GM19193 (cell line): ENCODE data around the gene FARP1.

Experiments used
- POLR2A ChIP-seq: IDR thresholded peaks from 4 replicates; pipeline ENCODE4 v1.6.1; 2011; ENCODE audit not compliant: insufficient read depth, insufficient read length; ENCODE audit errors: extremely low read depth

The FARP1 gene

DNA sequence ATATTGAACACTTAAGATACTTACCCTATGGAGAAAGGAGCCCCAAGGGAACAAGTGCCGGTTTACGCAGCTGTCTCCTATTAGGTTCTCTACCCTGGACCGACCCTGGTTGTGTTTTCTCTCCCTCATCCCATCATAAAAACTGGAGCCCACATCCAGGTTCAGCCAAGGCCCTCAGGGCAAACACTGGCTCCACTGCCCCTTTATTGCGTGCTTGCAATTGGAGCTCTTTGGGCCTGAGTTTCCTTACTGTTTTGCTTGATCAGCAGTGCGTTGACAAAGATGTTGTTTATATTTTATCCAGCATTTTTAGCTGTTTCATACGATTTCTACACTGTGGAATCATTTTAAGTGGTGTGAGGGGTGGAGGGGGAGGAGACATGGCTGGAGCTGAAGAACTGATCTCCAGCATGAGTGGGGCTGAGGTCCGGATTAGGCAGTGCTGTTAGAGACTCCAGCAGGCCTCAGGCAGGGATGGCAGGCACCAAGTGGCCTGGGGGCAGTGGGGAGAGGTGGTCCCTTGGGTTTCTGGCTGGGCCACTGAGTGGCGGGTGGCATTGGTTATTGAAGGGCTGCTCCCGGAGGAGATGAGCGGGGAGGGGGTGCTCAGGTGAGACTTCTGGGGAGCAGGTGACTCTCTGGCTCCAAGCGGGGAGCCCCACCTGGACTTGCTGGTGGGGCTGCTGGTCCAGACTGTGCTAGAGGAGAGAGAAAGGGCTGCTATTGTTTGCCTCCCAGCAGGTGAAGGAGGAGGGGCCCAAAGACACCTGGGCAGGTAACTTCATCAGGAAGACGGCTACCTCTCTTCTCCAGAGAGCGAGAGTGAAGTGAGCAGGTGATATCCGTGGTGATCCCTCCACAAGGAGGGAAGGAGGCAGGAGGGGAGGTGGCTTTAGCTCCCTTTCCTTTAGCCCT is 96.5 kb downstream of the FARP1 start:
- TF ChIP-seq POLR2A: no peak

DNA sequence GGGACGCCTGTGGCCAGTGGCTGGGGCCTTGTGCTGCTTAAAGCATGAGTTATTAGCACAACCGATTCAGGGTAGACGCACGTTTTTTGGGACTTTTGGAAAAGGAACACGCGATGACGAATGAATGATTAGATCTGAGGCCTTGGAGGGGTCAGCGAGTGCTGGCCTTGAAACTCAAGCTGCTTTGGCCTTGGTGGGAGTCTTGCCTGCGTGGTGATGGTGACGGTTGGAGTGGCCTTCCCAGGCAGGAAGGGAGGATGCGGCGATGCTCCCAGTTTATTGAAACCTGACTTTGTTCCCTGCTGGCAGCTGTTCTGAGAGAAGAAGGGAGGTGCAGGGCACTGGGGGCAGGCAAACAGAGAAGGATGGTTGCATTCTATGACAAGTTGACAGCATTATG is 97.2 kb downstream of the FARP1 start:
- no peak for TF ChIP-seq POLR2A

DNA sequence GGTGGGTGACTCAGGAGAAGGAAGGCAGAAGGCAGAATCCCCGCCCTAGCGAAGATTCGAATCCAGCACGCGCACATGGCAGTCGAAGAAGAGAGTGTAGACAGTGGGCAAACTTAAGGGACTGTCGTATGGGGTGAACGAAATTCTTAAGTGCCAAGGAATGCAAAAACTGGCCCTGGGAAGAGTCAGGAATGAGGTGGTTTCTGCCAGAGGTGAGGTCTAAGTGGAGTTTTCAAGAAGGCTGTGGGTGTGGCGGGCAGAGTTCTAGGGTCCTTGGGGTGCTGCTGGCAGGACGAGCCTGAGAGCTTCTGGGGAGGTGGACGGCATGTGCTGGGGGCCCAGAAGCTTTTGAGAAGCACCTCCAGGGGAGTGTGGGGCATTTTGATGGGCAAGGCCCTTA is 98.1 kb downstream of the FARP1 start:
- no peak for TF ChIP-seq POLR2A

DNA sequence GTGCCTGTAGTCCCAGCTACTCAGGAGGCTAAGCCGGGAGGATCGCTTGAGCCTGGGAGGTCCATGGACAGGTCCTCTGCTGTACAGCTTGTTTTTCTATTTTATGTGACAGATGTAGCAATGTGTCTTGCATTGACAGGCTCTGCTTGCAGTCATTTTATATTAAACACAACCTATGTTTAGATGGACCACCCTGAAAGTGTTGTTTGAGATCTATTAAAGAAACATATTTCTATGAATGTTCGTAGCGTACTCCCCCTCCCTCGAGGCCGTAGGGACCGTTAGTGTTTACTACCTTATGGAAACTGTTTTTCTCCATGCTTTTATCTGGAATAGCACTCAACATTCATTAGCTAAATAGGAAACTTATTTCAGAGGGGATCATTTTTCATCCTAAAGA is 99.1 kb downstream of the FARP1 start:
- TF ChIP-seq POLR2A: no peak

DNA sequence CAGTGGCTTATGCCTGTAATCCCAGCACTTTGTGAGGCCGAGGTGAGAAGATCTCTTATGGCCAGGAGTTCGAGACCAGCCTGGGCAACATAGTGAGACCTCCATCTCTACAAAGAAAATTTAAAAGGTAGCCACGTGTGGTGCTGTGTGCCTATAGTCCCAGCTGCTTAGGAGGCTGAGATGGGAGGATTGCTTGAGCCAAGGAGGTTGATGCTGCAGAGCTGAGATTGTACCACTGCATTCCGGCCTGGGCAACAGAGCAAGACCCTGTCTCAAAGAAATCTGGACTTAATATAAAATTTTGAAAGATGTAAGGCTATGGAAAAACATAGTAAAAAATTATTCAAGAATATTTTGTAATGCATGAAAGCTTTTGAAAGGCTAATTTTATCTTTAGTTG is 99.5 kb downstream of the FARP1 start:
- no peak for TF ChIP-seq POLR2A

DNA sequence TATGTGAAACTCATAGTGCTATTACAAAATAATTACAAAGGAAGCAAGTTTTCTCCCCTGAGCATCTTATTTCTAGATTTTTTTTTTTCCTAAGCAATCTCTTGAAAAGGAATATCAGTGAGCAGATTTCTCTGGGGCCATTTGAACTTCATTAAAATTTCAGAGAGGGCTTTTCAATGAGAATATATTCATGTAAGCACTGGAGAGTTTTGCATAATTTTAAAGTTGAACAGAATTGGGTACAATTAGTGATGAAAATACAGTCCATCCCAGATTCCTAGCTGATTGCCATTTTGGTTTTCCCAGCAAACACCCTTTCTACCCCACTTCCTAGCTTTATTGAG is 101.0 kb downstream of the FARP1 start:
- no peak for TF ChIP-seq POLR2A

DNA sequence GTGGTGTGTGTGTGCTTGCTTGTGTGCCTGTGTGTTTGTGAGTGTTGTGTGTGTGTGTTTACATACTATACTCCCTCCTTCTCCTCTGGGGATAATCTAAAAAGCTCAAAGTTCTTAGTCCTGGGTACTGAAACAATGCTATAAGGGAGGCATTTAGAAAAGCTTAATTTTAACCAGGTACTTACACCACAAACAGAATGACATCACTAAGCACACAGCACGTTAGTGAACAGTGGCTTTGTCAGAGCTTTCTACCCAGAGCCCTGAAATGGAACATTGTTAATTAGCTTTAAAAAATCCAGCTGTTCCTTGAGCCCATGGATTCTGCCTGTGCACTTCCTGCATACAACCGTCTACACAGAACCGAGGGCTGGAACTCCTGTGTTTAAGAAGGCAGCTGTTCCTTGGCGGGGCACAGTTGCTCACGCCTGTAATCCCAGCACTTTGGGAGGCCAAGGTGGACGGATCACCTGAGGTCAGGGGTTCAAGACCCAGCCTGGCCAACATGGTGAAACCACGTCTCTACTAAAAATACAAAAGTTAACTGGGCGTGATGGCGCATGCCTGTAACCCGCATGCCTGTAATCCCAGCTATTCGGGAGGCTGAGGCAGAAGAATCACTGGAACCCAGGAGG is 103.8 kb downstream of the FARP1 start:
- TF ChIP-seq POLR2A: no peak

DNA sequence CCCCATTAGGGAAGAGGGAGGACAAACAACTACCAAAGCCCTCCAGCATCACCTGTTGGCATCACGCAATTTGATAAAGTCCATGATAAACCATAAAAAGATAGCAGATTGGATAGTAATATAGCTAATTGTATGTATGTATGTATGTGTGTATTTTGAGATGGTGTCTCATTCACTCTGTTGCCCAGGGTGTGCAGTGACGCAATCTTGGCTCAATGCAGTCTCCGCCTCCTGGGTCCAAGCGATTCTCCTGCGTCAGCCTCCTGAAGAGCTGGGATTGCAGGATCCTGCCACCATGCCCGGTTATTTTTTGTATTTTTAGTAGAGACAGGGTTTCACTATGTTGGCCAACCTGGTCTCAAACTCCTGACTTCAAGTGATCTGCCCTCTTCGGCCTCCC is 108.8 kb downstream of the FARP1 start:
- TF ChIP-seq POLR2A: no peak

DNA sequence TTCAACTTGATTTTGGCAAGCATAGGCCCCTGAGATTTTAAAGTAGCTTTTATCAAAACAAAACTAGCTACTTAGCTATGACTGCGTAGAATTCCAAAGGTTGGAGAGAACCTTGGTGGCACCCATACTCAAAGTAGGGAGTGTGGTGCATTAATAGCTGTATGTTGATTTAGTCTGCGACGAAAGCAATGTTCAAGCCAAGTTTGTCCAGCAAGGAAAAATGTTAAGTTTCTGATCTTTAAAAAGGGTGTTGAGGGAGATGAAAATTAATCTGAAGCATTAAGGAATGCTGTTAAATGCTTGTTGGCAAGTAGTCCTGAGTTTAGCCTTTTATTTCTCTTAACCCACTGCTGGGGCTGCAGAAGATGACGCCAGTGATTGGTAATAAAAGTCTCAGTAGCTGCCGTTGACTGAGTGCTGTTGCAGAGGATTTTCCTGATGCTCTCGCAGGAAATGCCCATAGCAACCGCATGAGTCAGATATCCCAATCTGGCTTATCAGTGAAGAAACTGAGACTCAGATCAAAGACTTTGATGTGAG is 110.1 kb downstream of the FARP1 start:
- no peak for TF ChIP-seq POLR2A

DNA sequence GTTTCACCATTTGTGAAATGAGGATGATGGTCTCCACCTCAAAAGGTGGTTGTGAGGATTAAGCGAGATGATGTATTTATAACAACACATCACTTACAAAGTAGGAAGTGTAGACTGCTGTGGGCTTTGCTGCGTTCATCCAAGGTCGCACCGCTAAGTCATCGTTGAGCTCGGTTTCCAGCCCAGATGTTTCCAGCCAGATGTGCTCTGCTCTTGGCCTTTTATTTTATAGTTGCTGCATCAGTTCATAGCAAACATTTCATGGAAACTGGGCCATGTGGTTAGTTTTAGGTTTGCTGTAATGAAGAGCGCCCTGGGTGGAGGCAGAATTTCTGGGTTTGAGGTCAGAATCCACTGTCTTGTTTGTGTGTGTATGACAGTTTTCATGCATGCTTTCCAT is 110.6 kb downstream of the FARP1 start:
- no peak for TF ChIP-seq POLR2A

DNA sequence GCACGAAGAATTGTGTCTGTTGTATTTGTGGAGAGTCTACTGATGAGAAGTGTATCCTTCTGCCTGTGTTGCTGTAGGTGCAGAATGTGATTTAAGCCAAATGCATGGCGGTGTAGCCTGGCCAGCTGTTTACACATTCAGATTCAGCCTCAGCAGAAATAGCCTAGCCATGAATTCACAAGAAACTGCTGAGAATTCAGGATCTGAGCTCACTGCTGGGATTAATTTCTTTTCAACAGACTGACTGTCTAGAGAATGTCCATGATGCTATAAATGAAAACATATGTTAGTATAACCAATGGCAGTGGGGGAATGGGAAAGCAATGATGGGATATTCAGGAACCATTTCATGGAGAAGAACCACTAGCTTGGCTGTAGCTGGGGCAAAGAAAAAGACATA is 111.6 kb downstream of the FARP1 start:
- no peak for TF ChIP-seq POLR2A

DNA sequence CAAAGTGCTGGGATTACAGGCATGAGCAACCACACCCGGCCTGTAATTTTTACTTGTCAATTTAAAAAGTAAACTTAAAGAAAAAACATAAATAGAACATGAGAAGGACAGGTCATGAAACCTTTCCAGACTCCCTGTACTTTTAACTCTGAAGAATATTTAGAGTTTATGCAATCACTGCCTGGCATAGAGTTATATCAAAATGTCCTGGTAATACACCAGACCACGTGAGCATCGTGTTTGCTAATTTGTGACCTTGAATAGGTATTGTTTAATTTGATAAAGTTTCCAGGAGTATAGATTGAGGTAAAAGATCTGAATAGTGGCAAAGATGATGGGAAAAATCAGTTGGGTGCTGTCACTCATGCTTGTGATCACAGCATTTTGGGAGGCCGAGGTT is 115.3 kb downstream of the FARP1 start:
- no peak for TF ChIP-seq POLR2A

DNA sequence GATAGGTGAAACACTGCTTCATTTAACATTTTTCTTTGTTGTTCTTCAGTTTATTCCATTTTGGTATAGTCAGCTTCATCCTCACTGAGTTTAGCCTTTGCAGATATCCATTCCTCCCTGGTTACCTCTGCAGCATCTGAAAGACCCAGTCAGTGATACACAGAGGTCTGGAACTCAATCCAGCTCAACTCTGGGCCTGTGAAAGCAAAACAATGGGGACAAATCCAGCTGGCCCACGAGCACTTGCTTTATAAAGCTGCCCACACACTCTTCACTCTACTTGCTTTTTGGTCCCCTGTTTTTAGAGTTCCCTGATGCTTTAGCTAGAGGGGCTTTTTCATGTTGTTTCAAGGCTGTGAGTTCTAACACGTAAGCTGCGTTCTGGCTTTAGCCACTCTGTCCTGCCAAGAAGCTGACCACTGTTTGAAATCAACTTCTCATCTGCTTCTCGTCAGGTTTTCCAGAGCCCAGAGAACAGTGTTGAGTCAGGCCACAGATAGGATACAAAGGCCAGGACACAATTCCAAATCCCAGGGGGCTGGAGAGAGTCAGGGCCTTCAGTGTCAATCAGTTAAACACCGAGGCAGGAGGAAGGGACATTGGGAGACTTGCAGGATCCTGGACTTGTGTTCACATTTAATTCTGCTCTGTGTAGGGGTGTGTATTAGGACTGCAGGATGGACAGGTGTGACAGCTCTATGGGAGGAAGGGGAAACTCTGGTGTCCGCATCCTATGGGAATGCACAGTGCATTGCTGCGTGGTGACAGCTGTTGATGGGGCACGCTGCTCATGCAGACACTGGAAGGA is 117.7 kb downstream of the FARP1 start:
- no peak for TF ChIP-seq POLR2A

DNA sequence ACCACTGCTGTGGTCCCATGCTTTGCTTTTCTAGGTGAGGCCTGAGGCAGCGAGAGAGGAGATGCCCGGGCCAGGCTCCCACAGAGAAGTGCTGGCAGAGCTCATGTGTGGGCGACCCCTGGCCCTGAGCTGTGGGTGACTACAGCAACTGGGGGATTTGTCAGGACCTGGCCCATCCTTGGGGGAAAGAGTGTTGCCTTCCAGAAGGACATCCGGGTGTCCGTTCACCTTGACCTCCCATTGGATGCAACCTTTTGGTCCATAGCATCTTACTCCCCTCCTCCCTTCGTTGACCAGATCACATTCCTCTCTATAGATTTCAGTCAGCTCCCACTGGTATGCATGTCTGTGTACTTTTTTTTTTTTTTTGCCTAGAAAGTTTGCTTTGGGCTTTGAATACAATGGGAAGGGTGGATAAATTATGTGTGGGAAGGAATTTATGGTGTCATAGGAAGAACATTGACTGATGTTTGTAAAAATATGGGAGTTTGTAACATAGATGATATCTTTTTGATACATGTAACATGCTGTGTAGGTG is 118.3 kb downstream of the FARP1 start:
- TF ChIP-seq POLR2A: no peak

DNA sequence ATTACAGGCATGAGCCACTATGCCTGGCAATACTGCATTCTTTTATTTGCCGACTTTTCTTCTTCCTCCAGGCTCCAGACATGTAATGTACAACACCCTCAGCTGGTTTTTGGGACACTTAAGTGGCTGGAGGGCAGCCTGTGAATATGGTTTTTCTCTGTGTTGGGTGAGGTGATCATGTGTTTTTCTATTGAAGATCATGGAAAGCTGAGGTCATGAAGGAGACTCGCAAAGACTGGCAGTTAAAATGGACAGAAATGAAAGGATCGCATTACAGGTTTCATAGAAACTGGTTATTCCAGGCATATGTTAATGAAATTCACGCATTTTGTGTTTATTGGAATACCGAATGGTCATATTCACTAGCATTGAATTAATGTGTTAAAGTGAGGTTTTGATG is 119.4 kb downstream of the FARP1 start:
- no peak for TF ChIP-seq POLR2A
